Sigmoid colon (tissue), 7 donors: ENCODE measurements around the gene SHB. TPM values are rescaled to one million over a fixed set of nuclear protein-coding genes. Genes with fewer than 3 reads are reported as not detected.

ENCODE experiments used
- DNase-seq: peaks from one replicate; pipeline ENCODE4 v3.0.0-alpha.2; 2019
- H3K27ac ChIP-seq, 4 donors: fragments of 200-600 bp; sonication (generic); one replicate each; pipeline ENCODE4 v1.5.1; 2016 to 2019; ENCODE audit warnings: mild to moderate bottlenecking in 1 of 4
- H3K27me3 ChIP-seq, 3 donors: fragments of 200-600 bp; sonication (generic); one replicate each; pipeline ENCODE4 v1.5.1; 2019; ENCODE audit warnings: mild to moderate bottlenecking in 1 of 3
- H3K36me3 ChIP-seq, 4 donors: fragments of 200-600 bp; sonication (generic); one replicate each; pipeline ENCODE4 v1.5.1; 2016 to 2019
- H3K4me1 ChIP-seq, 4 donors: fragments of 200-600 bp; sonication (generic); one replicate each; pipeline ENCODE4 v1.5.1; 2017 to 2019
- H3K4me3 ChIP-seq, 4 donors: fragments of 200-600 bp; sonication (generic); one replicate each; pipeline ENCODE4 v1.5.1; 2017 to 2019; ENCODE audit warnings: mild to moderate bottlenecking in 2 of 4, moderate library complexity in 1 of 4
- H3K9me3 ChIP-seq, 4 donors: fragments of 200-600 bp in 3 of 4; sonication (generic) in 3 of 4; one replicate each; pipeline versions ENCODE4 v1.5.1 to v1.6.1; 2013 to 2019
- EP300 ChIP-seq, 4 donors: sonication (generic); formaldehyde crosslinking; IDR thresholded peaks; one replicate each; pipeline ENCODE4 v1.6.1; 2017; ENCODE audit warnings: antibody characterized with exemption in 4 of 4
- POLR2A ChIP-seq, 2 donors: fragments of 450-650 bp; IDR thresholded peaks; one replicate each; pipeline ENCODE4 v1.6.1; 2016; ENCODE audit warnings: antibody characterized with exemption in 2 of 2, mild to moderate bottlenecking in 2 of 2, moderate library complexity in 2 of 2
- POLR2AphosphoS5 ChIP-seq, 4 donors: sonication (generic); formaldehyde crosslinking; IDR thresholded peaks; one replicate each; pipeline ENCODE4 v1.6.1; 2017; ENCODE audit warnings: antibody characterized with exemption in 4 of 4
- WGBS, 2 donors: extraction: QIAGEN DNeasy Blood & Tissue Kit; methylation state at CpG; one replicate each; pipeline ENCODE4 v1.1.7; 2013; 5-methylcytosine and 5-hydroxymethylcytosine counted together
- intact Hi-C: fragments of 100-400 bp; cut with DNase I; formaldehyde crosslinking; loops from one replicate; pipeline ENCODE4 v1.15.1; 2023
- polyA plus RNA-seq, 3 donors: library from polyadenylated mRNA; stranded (reverse); fragments of 200-250 nt; gene quantifications; one replicate each; pipeline ENCODE4 v1.2.3, GENCODE V29; 2013
- total RNA-seq, 4 donors: library from RNA; depleted of rRNA; stranded (reverse); fragments of >200 nt; gene quantifications; one replicate each; pipeline ENCODE4 v1.1.0, GENCODE V29; 2016
- TF ChIP-seq, protein P1 (sequence below), 4 experiments: fragments of 450-650 bp in 3 of 4; fragments of 200-600 bp in 1 of 4; IDR thresholded peaks; one replicate each; pipeline ENCODE4 v1.5.1; 2016 to 2019; ENCODE audit warnings: antibody characterized with exemption in 4 of 4, mild to moderate bottlenecking in 3 of 4, moderate library complexity in 2 of 4
- donor health status: healthy with polysubstance abuse.
- donor health status: Bipolar disorder and iron deficiency.
- donor health status: healthy.

SHB gene
- total and polyA plus RNA-seq, 7 donors: 6.8 to 33.7 (median 10.2) TPM

DNA sequence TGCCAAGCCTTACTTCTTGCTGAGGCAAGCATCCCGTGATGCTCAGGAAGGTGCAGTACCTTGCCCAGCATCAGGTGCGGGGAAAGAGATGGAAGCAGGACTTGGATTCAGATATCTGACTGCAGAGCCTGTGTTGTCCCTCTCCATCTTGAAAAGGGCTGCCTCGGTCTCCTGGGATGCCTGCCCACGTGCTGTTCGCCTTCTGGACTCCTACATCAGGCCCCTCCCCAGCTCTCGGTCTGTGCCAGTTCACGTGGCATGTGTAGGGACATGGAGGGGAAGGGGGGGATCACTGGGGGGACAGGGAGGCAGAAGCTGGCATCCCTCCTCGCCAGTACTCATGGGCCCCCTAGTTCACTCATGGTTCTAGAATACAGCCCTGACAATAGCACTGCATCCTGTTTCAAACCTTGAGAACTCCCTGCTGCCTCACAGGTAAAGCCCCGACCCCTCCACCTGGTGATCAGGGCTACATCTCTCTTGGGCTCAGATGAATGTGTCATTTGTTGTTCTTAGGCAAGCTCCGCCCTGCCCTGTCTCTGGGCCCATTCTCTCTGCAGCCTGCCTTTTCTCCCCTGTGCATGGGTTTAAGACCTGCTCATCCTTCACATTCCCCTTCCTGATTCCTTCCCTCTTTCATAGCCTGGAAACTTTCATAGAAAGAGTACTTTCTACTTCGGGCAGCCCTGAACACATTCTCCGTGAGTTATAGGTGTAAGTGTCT, 126.2 kb downstream of the SHB start:
- H3K4me1 ChIP-seq: peaks cover 0 to 59% (median 44%) of the 10 kb centered on the region in 4 donors
- peaks cover 0 to 16% (median 0%) of the 10 kb centered on the region in 4 donors for H3K36me3 ChIP-seq
- H3K9me3 ChIP-seq: no peaks in the 10 kb centered on the region
- H3K27me3 ChIP-seq: no peaks in the 10 kb centered on the region
- no peak for DNase-seq
- H3K27ac ChIP-seq: peak overlapping the region in 2 of 4 donors; percentile 55 to 72
- intact Hi-C loops: no loop called here
- WGBS, 2 donors: 88 to 90% methylated on average over 12 of the region's 12 CpGs
- TF ChIP-seq EP300 (IDR thresholded peaks at IDR 0.05): no peak
- no peak for TF ChIP-seq POLR2A (IDR thresholded peaks at IDR 0.05)
- TF ChIP-seq, protein P1, sequence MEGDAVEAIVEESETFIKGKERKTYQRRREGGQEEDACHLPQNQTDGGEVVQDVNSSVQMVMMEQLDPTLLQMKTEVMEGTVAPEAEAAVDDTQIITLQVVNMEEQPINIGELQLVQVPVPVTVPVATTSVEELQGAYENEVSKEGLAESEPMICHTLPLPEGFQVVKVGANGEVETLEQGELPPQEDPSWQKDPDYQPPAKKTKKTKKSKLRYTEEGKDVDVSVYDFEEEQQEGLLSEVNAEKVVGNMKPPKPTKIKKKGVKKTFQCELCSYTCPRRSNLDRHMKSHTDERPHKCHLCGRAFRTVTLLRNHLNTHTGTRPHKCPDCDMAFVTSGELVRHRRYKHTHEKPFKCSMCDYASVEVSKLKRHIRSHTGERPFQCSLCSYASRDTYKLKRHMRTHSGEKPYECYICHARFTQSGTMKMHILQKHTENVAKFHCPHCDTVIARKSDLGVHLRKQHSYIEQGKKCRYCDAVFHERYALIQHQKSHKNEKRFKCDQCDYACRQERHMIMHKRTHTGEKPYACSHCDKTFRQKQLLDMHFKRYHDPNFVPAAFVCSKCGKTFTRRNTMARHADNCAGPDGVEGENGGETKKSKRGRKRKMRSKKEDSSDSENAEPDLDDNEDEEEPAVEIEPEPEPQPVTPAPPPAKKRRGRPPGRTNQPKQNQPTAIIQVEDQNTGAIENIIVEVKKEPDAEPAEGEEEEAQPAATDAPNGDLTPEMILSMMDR (IDR thresholded peaks at IDR 0.05): no peak
- TF ChIP-seq POLR2AphosphoS5 (IDR thresholded peaks at IDR 0.05): no peak
- no peak overlapping the region for H3K4me3 ChIP-seq

GRCh38 chr9:37941253-37941652, 127.8 kb downstream of the SHB start:
- TF ChIP-seq, protein P1 (IDR thresholded peaks at IDR 0.05): no peak
- TF ChIP-seq EP300 (IDR thresholded peaks at IDR 0.05) (no peak), POLR2A (IDR thresholded peaks at IDR 0.05) (no peak)
- Histone ChIP-seq H3K4me1 (peaks cover 0 to 58% (median 45%) of the 10 kb centered on the region in 4 donors), H3K9me3 (no peaks in the 10 kb centered on the region), H3K36me3 (peaks cover 0 to 3% (median 0%) of the 10 kb centered on the region in 4 donors), H3K27me3 (no peaks in the 10 kb centered on the region), H3K27ac (no peak overlapping the region), H3K4me3 (no peak overlapping the region)
- DNase-seq: no peak
- 94 to 100% methylated on average over 2 of the region's 2 CpGs for WGBS, 2 donors
- intact Hi-C loops: no loop called here

- peak overlapping the region in 1 of 4 donors; percentile 70 for H3K27ac ChIP-seq
- no peak for TF ChIP-seq POLR2AphosphoS5 (IDR thresholded peaks at IDR 0.05)
- TF ChIP-seq, protein P1 (IDR thresholded peaks at IDR 0.05): no peak
- TF ChIP-seq POLR2A (IDR thresholded peaks at IDR 0.05): no peak
- no peak for TF ChIP-seq EP300 (IDR thresholded peaks at IDR 0.05)
- no peaks in the 10 kb centered on the region for H3K36me3 ChIP-seq
- 90 to 91% methylated on average over 6 of the region's 6 CpGs for WGBS, 2 donors
- H3K4me1 ChIP-seq: peaks cover 0 to 45% (median 37%) of the 10 kb centered on the region in 4 donors
- no peak overlapping the region for H3K4me3 ChIP-seq
- no peaks in the 10 kb centered on the region for H3K9me3 ChIP-seq
- intact Hi-C loops: no loop called here
- no peak for DNase-seq
- no peaks in the 10 kb centered on the region for H3K27me3 ChIP-seq
These were observed 129.4 kb downstream of the SHB start for GRCh38 chr9:37939575-37940095.

- 73 to 79% methylated on average over 22 of the region's 22 CpGs for WGBS, 2 donors
- TF ChIP-seq, protein P1 (IDR thresholded peaks at IDR 0.05): no peak
- no peak for TF ChIP-seq EP300 (IDR thresholded peaks at IDR 0.05)
- TF ChIP-seq POLR2AphosphoS5 (IDR thresholded peaks at IDR 0.05): no peak
- TF ChIP-seq POLR2A (IDR thresholded peaks at IDR 0.05): no peak
- Histone ChIP-seq H3K4me1 (peaks cover 0 to 32% (median 24%) of the 10 kb centered on the region in 4 donors), H3K27me3 (no peaks in the 10 kb centered on the region), H3K27ac (peak overlapping the region in 2 of 4 donors; percentile 29 to 70), H3K9me3 (no peaks in the 10 kb centered on the region), H3K36me3 (no peaks in the 10 kb centered on the region), H3K4me3 (peak overlapping the region in 1 of 4 donors; percentile 2)
- no peak for DNase-seq
- intact Hi-C loops: no loop called here
These were observed 130.7 kb downstream of the SHB start for GRCh38 chr9:37938121-37938891.
